Bone marrow (tissue), 2 donors: ENCODE measurements around the gene CACNB4.
A peak's percentile ranks its signal among the peaks of the same experiment; 100 is the strongest.
"Not testable (repeated sequence)": the region's sequence is repeated elsewhere in the genome, so short reads cannot be mapped to it uniquely, and the experiment has no call there.

Source experiments
- DNase-seq, 2 donors: peaks; one replicate each; lab custom pipeline; 2025; lab: John Stamatoyannopoulos, UW

The CACNB4 gene

DNA sequence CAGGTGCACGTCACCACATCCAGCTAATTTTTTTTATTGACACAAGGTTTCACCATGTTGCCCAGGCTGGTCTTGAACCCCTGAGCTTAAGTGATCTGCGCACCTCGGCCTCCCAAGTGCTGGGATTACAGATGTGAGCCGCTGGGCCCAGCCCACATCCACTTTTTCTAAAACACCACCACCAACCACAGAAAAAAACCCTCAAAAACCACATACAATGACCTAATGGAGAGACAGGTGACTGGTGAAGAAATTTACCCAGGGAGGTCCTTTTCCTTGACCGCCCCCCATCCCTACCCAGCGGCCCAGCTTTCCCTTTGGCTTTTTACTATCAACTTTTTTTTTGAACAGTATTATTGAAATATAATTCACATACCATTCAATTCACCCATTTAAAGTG lies 47.9 kb downstream of the CACNB4 start:
- no peak for DNase-seq

DNA sequence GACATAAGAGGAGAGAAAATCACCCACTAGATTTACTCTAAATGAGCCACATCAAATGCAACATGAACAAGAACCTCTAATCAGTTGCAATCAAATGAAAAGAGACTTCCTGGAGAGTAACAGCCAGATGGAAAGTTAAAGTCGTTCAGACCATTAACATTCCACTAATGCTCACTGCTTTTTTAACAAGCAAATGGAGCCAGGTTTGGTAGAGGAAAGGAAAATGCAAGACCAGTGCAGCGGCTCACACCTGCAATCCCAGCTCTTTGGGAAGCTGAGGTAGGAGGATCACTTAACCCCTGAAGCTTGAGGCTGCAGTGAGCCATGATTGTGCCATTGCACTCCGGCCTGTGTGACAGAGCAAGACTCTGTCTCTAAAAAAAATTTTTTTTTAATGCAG lies 48.5 kb downstream of the CACNB4 start:
- no peak for DNase-seq

DNA sequence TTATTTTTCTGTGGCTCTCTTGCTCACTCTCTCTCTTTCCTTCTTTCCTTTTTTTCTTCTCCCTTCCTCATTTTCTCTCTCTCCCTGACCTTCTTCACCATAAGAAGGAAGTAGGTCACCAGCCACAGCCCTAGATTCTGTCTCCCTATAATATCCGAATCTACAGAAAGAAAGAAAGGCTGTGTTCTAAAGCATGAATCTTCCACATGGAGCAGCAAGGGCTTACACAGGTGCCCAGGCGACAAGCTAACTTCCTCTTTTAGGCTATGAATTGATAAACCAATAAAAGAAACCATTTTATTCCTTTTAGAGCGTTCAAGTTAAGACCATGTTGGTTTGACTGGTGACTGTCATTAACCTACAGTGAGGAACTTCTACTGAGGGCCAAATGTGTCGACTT lies 49.3 kb downstream of the CACNB4 start:
- DNase-seq: no peak

- DNase-seq: no peak
Observed at GRCh38 chr2:152047824-152048471, 50.9 kb downstream of the CACNB4 start.

GRCh38 chr2:152046940-152047339 lies 51.9 kb downstream of the CACNB4 start:
- DNase-seq: no peak

GRCh38 chr2:152042636-152043615 lies 55.9 kb downstream of the CACNB4 start:
- DNase-seq: no peak

DNA sequence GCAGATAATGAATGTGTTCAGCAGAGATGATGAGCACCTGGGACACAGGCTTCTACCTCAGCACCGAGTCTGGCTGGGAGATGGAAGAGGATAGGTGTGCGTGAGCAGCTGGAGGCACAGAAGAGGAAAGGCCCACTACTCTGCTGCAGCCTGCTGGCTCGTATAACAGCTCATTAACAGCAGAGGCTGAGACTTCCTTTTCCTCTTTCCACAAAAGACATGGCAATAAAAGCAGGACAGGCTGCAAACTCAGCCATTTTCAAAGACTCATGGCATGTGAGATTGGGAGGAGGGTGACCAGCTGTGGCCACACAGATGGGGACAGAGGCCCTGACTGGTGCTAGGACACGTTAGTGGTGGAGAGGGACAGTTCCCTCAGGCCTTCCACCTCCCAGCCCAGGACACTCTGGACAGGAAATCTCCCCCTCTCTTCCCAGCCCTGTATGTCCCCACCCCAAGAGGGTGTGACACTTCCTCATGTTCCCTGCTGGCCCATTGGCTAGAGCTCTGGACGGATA lies 60.3 kb downstream of the CACNB4 start:
- DNase-seq: no peak

DNA sequence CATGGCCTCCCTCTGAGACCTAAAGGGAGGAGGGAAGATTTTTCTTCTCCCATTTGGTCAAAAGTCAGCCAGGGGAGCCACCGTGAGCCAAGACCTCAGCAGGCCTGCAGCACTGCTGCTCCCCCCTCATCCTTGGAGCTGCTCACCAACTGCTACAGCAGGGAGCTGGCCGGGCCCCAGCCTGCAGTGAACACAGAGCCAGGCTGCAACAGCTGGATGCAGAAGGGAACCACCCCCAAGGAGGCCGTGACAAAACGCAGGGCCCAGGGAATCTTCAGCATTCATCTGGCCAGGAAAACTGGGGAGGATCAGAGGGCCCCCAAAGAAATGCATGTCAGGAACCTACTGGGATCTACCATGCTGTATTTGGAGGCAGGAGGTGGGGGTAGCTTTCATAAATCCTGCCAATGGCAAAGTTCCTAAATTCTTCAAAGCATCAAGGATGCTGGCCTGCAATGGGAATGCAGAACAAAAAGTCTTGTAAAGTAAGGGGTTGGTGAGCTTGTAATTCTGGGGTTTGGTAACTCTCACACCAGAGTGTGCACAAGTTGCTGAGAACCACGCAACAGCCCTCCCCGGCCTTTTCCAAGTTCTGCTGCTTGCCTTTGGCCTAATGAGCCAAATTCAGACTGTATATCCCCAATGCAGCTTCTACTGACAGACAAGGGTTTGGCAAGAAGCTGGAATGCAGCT lies 61.0 kb downstream of the CACNB4 start:
- no peak for DNase-seq

DNA sequence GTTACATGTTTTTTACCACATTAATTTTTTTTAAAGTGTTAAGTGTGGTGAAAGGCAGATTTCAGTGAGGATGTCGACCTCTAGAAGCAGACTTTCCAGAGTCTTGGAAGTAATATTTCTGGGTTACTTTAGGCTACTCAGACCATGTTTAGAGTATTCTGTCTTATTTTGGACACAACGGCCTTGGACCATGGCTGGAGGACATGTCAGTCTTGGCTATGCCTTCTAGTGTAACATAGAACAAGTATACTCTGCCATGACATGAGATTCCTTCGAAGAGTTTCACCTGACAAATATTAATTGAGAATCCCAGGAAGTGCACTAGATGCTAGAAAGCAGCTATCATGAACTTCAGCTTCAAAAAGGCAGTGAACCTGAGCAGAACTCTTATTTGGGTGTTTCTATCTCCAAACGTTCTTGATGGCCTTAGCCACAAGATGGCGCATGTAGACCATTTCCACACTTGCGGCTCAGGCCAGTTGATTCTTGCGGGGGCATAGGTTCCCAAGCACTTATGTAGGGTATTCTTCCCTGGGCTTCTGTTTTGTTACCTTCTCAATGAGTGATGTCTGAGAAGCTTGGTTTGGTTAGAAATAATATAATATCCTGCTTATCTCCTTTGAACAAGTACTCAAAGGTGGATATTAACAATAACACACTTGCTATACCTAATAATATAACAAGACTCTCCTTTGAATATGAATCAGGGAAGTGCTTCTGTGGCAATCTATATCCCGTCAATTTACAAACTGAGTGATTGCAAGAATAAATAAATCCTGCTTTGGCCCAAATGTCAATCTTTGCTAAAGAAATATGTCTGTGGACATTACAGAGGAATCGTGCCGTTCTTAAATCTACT lies 62.0 kb downstream of the CACNB4 start:
- DNase-seq: peak in 1 of 2 donors; percentile 50

DNA sequence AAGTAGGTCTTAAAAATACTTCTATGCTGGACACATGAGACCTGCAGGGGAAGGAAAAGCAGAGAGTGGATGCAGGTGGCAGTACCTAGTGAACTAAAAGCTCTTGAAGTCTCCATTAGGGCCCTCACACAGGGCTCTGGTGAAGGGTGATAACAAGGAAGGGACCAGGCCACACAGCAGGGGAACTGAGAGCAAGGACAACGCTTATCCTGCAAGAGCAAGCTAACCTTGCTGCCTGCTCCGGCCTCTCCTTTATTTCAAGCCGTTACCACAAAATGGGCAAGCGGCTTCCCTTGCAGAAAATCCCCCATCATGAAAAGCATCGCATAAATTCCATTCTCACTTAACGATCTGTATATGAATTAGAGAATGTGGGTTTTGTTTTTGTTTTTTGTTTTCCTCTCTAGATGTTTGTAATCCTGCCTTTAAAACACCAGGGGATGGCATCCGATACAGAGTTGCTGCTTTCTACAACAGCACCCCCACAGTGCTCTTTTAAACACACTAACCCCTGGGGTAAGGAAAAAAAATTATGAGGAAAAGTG lies 64.5 kb downstream of the CACNB4 start:
- DNase-seq: no peak

DNA sequence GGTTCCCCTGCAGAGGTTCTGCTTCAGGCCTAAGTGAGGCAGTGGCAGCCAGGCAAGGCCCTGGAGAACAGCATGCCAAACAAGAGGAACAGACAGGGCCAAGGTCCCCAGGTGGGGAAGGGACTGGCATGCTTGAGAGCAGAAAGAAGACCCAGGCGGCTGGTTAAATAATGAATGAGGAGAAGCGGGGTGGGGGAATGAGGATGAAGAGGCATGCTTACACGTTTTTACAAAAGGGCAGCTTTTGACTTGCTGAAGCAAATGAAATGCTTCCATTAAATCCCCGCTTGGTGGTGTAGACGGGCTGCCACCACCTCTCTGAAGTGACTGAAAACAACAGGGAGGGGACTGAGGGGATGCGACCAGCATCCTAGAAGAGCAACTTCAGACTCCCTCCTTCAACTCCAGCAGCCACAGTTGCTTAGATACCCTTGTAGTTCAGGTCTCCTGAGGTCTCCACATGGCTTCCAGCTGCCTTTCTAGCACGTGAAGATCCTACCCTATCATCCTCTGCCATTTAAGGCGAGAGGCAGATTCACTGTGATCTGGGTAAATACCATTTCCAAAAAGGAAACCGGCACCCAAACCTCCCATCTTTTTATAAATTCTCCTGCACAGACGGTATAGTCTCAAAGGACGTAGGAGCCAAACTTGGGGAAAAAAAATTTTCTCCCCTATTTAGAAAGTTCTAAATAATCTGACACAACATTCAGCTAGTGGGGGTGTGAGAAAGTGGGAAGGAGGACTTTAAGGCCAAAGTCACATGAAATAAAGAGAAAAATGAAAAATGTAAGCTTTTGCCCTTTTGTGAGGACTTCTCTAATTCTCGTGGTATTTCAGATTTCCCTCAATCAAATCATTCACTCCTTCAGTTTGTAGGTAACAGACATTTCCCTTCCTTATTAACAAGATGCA lies 65.6 kb downstream of the CACNB4 start:
- no peak for DNase-seq

DNA sequence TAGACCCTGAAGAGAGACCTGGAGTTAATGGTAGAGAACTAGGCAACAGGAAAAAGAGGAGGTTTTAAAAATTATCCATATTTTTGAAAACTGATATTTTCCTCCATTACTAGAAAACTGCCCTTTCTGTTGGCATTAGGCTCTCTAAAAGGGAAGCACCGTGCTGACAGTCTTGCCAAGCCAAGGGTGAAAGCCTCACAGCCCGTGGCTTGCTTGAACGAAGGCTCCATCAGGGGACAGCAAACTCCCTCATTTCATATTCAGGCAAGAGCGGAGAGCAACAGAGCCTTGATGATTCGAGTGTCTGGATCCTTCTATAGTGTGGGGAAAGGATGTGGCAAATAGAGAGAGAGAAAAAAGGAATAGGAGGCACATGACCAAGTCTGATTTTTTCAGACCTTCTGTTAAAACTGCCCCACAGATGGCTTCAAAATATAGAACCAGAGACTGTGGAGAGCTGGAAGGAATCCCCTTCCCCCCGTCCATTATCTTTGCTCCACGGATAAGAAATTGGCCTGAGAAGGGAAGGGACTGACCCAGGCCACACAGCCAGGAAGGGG lies 67.0 kb downstream of the CACNB4 start:
- no peak for DNase-seq

- DNase-seq: not testable (repeated sequence)
Observed at GRCh38 chr2:152030596-152031328, 68.1 kb downstream of the CACNB4 start.

DNA sequence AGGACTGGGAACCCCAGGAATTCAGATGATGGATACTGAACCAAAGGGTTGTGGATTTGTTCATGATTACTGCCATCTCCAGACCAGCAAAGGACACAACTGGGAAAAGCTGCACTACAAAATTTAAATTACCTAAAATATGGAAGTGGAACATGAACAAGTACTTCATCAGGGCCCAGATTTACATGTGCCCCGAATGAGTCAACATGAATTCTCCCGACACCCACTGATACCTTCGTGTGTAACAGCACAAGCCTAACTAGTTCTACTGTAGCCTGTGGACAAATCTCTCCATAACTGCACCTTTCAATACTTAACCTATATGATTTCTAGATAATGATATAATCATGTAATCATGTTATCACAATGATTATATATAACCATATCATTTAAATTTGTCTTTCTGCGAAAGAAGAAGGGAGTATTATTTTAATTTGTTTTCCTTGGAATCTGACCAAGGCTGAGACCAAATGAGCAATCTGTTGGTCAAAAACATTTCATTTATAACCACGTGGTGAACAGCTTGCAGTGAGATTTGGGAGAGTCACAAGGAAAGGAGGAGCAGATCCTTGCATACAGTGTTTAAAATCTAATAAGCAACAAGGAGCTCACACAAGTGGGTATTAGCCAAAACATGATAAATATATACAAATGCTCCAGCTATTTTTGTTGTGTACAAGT lies 70.5 kb downstream of the CACNB4 start:
- DNase-seq: no peak

GRCh38 chr2:152025678-152026287 lies 73.1 kb downstream of the CACNB4 start:
- peak; percentile 62 to 64 for DNase-seq

- no peak for DNase-seq
Observed at GRCh38 chr2:152024477-152024876, 74.4 kb downstream of the CACNB4 start.

DNA sequence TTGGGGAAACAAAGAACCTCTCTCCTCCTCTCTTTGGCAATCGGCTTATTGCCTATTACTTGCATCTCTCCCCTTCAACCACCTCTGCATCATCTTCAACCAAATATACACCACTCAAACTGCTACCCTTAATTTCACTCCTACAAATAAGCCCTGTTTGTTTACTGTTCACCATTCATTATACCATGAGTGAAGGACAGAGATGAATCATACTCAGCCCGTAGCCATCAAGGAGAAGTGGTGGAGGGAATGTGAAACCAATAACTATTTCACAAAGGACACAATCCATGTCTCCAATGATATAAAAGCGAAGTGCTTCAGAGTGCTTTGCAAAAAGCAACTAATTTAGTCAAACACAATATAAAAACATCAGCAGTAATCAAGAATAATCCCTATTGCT lies 76.8 kb downstream of the CACNB4 start:
- no peak for DNase-seq

DNA sequence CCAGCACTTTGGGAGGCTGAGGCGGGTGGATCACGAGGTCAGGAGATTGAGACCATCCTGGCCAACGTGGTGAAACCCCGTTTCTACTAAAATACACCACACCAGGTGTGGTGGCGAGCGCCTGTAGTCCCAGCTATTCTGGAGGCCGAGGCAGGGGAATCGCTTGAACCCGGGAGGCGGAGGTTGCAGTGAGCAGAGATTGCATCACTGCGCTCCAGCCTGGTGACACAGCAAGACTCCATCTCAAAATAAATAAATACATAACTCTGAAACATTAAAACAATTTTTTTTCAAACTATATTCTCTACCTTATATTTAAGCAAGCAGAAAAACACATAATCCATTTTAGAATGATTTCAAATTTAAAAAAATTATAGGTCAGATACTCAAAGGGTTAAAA lies 77.8 kb downstream of the CACNB4 start:
- not testable (repeated sequence) for DNase-seq
